HK-2 (cell line): Measurements from ENCODE around the gene NANOGP8.
"Not testable (repeated sequence)": the region's sequence is repeated elsewhere in the genome, so short reads cannot be mapped to it uniquely, and the experiment has no call there.

Source experiments
- DNase-seq: peaks from one replicate; pipeline ENCODE4 v3.0.0-alpha.2; 2018; ENCODE audit not compliant: unreplicated experiment

NANOGP8 gene

DNA sequence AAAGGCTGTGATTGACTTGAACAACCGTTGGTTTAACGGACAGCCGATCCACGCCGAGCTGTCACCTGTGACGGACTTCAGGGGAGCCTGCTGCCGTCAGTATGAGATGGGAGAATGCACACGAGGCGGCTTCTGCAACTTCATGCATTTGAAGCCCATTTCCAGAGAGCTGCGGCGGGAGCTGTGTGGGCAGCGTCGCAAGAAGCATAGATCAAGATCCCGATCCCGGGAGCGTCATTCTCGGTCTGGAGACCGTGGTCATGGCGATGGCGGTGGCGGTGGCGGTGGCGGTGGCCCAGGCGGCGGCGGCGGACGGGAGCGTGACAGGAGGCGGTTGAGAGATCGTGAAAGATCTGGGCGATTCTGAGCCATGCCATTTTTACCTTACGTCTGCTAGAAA lies 7.8 kb upstream of the NANOGP8 start:
- DNase-seq: no peak

DNA sequence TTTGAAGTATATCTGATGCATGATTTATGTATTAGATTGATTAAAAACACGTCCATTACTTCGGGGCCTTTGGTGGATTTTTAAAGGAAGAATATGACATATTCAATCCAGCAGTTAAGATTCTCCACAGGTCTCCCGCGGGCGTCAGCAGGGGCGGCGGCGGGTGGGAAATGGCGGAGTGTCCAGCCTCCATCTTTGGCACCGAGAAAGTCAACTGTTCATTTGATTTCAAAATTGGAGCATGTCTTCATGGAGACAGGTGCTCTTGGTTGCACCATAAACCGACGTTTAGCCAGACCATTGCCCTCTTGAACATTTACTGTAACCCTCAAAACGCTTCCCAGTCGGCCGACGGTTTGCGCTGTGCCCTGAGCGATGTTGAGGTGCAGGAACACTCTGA lies 7.2 kb upstream of the NANOGP8 start:
- DNase-seq: no peak

DNA sequence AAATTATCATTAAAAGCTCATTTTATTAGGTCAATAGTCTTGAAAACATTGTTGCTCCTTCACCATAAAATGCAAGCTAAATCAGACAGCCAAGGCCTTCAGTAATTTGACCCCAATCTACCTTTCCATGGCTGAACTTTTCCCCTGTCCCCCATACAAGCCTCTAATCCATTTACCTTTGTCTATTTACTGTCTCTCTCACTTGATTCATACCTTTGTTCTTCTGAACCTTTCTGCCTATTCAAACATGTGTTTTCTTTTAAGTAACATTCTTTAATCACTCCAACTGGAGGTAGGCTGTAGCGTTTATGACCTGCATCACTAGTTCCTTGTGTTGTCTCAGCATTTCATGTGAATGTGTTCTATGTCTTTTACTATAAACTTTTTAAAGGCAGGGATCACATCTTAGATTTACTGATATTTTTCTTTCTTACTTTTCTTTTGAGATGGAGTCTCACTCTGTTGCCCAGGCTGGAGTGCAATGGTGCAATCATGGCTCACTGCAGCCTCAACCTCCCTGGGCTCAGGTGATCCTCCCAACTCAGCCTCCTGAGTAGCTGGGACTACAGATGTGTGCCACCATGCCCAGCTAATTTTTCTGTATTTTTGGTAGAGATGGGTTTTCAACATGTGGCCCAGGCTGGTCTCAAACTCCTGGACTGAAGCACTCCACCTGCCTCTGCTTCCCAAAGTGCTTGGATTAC lies 5.2 kb upstream of the NANOGP8 start:
- DNase-seq: no peak

DNA sequence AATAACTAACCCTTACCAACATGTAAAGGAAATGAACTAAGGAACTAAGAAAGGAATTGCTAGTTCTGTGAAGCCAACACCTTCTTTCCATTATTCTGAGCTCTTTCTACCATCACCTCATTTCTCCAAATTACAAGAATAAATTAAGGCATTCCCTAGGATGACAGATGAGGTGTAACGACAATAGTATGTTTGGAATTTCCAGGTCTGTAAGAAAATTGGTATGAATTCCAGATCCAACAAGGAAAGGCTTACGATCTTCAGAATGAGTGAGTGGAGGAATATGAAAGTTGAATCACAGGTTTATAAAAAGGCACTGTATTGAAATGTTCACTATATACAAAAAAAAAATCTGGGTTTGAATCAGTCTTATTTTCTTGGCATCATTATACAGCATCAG lies 4.5 kb upstream of the NANOGP8 start:
- no peak for DNase-seq

DNA sequence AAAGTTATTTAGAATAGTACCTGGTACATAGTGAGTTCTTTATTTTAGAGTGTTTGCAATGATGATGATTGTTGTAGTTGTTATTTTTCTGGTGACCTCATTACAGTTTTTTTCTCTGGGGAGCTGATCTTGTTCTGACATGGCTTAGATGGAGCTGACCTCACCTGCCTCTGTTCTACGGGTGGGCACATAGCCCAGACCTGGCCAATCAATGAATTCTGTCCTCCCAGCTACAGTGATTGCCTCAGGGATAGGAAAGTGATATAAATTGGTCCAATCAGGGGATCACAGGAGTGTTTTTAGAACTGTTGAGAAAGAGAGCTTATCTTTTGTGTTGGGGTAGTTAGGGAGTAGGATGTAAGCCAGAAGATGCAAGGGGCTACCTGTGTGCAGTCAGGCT lies 3.2 kb upstream of the NANOGP8 start:
- no peak for DNase-seq

DNA sequence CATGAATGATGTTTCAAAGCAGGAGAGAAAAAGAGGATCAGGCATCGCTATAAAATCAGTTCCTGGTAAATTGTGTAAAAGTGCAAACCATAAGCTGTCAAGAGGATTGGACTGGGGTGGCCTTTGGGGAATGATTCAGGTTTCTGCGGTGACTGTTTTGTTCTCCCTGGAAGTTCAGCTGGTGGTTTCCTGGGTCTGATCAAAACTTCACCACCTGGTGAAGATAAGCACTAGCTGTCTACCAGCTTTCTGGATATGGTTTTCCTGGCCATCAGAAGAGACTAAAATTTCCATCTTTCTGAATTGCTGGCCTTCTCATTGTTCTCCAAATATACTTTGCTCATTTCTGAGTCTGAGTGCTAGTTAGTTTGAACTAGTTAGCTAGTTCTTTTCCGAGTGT lies 2.7 kb upstream of the NANOGP8 start:
- no peak for DNase-seq

DNA sequence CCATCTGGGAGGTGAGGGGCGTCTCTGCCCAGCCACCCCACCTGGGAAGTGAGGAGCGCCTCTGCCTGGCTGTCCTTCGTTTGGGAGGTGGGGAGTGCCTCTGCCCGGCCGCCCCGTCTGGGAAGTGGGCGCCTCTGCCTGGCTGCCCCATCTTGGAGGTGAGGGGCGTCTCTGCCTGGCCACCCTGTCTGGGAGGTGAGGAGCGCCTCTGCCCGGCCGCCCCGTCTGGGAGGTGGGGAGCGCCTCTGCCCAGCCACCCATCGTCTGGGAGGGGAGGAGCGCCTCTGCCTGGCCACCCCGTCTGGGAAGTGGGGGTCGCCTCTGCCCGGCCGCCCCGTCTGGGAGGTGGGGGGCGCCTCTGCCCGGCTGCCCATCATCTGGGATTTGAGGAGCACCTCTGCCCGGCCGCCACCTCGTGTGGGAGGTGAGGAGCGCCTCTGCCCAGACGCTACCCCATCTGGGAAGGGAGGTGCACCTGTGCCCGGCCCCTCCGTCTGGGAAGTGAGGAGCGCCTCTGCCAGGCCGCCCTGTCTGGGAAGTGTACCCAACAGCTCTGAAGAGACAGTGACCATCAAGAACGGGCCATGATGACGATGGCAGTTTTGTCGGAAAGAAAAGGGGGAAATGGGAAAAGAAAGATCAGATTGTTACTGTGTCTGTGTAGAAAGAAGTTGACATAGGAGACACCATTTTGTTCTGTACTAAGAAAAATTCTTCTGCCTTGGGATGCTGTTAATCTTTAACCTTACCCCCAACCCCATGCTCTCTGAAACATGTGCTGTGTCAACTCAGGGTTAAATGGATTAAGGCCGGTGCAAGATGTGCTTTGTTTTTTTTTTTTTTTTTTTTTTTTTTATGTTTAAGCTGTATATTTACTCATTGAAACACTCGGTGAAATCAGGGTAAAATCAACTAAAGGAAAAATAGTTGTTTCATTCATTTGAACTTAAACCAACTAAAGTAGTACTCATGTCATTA lies 2.4 kb downstream of the NANOGP8 start:
- DNase-seq: not testable (repeated sequence)

DNA sequence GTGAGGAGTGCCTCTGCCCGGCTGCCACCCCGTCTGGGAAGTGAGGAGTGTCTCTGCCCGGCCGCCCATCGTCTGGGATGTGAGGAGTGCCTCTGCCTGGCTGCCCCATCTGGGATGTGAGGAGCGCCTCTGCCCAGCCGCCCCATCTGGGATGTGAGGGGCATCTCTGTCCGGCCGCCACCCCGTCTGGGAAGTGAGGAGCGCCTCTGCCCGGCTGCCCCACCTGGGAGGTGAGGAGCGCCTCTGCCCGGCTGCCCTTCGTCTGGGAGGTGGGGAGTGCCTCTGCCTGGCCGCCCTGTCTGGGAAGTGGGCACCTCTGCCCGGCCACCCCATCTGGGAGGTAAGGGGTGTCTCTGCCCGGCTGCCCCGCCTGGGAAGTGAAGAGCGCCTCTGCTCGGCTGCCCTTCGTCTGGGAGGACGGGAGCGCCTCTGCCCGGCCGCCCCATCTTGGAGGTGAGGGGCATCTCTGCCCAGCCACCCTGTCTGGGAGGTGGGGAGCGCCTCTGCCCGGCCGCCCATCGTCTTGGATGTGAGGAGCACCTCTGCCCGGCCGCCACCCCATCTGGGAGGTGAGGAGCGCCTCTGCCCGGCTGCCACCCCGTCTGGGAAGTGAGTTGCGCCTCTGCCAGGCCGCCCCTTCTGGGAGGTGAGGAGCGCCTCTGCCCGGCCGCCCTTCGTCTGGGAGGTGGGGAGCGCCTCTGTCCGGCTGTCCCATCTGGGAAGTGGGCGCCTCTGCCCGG lies 3.3 kb downstream of the NANOGP8 start:
- DNase-seq: not testable (repeated sequence)

DNA sequence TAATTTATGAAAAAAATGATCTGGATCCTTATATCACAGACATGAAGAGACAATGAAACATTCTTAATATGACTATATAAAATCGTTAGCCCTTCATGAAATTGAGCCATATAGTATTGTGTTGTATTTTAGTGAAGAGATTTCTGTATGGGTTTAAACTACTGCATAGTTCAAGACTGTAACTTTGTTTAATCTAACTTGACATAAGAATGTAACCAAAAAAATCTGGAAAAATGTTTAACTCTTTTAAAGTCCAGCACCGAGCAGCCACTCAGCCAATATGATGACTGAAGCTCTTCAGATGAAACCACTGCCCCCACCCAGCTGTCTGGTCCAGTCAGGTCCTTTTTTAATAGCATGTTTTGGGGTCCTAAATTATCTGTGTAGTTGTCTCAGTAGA lies 4.9 kb downstream of the NANOGP8 start:
- DNase-seq: no peak

DNA sequence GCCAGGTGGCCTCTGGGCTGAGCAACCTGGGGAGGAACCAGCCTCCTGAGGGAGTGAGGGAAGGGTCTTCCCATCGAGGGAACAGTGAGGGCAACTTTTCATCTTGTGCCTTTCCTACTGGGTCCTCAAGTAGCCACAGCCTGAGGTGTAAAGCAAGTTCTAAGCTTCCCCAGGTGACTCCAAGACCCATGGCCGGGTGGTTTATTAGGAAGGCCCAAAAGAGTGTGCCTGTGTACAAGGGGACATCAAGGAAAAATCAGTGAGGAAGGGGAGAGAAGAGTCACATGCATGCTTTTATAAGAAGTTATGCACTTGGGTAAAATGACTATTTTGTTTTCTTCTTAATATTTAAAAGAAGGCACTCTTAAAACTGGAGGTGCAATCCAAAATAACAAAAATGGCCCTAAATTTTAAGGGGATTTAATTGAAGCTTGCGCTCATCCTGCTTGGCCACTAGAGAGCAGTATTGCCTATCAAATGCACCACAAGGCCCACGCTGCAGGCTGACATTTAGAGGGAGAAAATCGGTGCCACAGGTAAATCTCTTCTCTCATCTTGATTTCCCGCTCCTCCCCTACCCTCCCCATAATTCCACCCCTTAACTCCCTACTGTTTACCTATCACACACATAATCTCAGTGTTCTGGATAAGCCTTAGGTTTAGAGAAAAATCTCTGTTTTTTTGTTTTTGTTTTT lies 6.7 kb downstream of the NANOGP8 start:
- DNase-seq: peak; percentile 24

DNA sequence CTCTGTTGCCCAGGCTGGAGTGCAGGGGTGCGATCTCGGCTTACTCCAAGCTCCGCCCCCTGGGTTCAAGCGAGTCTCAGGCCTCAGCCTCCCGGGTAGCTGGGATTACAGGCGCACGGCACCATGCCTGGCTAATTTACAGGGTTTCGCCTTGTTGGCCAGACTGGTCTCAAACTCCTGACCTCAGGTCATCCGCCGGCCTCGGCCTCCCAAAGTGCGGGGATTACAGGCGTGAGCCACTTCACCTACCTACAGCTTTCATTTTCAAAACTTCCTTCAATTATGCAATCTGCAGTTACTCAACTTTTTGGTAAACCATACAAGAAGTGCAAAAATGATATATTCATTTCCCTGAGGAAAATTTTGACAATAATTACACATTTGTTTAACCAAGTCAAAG lies 14.0 kb downstream of the NANOGP8 start:
- DNase-seq: no peak

DNA sequence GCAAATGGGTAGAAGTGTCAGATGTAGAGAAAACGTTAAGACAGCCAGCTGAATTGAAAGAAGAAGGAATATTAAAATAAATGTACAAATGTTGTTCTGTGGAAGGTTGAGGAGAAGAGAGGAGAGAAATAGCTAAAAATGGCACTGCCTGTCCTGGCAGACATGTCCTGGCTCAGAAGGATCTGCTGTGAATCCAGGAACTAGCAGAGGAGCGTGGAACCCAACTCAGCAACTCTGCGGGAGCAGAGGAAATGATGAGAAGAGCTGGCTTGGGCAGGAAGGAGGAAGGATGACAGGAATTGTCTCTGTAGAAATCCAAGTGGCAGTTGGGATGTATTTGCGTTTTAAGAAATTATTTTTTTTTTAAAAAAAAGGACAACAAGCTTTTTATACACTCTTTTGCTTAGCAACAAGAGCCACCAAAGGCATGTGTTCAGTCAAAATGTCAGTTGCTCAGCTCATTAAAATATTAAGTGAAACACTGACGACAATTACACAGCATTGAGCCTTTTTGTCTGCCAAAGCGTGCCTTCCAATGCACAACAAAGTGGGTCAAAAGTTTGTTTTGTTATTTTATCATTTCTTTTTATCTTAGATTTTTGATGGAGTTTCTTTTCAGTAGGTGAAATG lies 16.1 kb downstream of the NANOGP8 start:
- DNase-seq: no peak

DNA sequence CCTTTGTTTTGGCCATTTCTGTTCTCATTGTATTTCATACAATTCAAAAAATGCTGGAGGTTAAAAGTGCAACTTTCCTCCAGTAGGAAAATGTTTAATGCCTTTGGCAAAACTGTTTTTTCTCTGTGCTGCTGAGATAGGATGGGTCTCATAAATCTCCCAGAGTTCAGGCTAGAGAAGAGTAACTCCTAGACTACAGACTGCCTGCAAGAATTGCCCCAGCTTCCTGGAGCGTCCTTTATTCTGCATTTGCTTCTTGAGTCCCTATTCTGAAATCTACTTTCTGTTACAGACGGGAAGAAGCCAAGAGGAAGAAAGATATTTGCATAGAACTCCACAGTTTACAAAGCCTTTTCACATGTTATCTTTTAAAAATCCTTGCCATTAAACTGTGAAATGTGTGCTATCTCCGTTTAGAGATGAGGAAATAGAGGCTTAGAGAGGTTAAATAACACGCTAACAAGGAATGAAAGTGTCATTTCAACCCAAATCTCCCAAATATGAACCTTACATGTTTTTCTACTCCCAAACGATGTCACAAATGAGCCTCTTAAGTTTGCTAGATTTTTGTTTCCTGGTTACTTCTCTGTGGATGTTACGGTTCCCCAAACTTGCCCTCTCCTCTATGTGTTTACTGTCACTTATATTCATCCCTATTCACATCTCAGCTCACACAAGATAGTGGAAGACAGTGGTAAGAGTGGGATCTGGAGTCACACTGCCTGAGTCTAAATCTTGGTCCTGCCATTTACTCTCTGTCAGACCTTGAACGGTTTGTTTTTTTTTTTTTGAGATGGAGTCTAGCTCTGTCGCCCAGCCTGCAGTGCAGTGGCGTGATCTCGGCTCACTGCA lies 17.4 kb downstream of the NANOGP8 start:
- DNase-seq: no peak

DNA sequence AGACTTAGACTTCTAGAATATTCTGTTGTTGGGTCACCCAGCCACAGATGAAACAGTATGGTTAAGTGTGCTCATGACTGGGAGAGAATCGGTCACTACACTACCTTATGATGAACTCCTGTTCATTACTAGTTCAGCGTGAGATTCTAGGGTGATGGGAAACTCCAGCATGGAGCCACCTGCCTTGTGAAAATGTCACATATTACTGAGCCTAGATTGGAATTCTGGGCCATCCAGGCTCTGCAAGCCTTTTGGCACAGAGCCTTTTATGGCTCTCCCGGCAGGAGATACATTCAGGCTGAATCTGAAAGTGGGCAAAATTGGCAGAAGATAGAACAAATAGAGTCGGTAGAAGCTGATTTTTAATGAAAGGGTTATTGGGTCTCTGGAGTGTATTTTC lies 19.0 kb downstream of the NANOGP8 start:
- DNase-seq: no peak

DNA sequence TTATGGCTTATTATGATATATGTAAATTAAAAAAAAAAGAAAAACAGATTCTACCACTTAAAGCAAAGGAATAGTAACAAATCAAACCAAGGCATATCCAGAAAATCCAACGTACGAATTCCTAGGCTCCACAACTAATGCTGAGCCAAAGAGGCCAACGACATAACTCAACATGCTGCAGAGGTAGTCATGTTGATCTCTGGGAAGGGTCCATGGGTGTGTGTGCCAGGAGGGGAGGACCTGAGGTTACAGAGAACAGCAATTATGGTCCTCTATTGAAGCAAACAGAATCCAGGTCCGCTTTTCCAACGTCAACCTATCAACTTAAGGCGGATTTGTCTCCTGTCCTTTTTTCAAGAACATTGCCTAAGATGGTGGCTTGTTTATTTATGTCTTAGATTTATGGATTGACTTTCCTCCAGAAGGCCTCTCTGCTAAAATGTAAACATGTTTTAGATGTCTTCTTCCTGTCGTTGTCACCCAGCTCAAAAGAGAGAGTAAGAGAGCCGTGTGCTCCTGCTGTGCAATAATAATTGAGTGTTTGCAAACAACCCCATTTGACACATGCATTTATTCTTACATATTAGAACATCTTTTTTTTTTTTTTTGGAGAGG lies 20.4 kb downstream of the NANOGP8 start:
- DNase-seq: no peak

DNA sequence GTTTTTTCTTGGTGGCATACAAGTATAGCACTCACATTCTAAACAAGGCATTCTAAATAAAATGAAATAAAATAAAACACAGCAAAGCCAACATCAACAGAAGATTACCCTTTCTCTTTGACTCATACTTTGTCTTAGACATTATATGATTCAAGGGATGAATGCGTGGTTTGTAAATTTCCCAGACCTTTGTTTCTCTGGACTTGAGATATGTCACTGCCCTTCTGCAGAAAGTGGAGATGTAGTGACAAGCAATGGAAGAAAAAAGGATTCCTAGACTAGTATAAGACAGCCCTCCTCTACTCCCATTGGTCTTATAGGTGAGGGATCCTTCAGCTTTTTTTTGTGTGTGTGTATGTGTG lies 22.4 kb downstream of the NANOGP8 start:
- no peak for DNase-seq

DNA sequence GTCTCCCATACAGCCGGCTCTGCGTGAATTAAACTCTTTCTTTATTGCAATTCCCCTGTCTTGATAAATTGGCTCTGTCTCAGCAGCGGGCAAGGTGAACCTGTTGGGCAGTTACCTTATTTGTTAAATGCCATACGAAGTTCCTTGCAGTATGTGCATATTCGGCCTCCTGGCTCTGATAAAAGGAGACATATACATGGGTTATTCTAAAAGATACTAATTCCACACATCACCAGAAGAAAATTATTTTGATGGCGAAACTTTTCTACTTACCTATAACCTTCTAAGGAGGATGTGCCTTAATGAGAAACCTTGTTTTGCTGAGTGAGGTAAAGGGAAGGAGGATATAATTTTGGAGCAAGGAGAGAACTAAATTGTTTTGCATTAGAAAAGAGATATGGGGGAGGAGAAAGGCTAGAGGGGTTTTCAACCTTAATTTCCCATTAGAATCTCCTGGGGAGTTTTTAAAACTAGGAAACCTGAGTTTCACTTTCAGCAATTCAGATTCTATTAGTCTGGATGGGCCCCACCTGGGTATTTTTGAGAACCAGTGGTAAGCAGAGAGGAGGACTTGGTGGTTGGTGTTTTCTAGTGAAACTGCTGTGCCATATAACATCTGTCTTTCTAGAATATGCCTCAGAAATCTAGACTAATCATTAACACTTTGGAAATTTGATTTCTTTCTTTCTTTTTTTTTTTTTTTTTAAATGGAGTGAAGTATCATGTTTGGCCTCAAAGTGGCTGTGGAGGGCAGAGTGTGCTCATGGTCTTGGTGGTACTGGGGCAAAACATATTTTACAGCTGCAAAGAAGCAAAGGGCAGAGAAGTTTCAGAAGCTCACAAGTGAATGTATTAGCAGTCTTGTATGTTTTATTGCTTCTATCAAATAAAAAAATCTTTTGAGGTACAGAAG lies 23.0 kb downstream of the NANOGP8 start:
- DNase-seq: no peak

DNA sequence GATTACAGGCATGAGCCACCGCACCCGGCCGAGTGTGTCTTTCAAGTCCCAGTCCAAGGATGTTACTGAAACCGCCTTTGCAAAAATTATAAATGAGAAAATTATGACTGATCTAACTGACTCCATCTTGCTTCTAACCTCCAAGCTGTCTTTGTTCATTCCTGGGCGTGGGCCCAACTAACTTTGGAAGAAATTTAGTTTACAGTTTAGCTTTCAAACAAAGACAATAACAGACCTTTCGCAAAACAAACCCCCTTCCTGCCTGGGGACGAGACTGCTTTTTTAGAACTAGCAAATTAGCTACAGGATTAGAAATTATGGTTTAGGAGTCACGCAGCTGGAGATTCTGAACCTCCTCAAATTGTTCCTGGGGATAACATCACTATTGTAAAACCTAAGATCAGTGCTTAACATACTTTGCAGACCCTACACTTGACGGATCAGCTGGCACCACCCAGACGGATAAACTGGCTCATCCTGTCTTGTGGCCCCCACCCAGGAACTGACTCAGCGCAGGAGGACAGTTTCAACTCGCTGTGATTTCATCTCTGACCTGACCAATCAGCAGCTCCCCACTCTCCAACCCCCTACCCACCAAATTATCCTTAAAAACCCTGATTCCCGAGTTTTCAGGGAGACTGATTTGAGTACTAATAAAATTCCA lies 23.8 kb downstream of the NANOGP8 start:
- DNase-seq: no peak
